Measurements from ENCODE around the gene OOSP4A.

The OOSP4A gene

DNA sequence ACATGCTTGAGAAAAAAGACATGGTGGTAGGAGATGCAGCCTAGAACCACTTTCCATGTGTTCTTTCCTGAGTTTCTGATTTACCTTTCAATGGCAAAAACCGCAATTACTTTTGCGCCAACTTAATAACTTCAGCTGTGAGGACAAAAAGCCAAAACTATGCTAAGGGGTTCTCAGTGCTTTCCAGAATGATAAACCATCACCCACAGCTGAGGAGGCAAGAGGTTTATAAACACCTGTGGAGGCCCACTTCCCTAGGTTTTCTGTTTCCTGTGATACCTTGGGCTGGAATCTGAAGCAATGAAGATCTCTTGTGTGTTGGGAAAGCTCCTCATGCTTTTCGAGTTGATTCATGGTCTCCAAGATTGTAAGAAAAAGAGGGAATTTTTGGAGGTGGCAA, at the start of gene OOSP4A:
Gene OOSP4A, plus strand, starts transcription at position 301 of the 400 bp plus-strand sequence. Its CDS starts 0 bp downstream, at position 301.
- FAIRE-seq, result no peak

DNA sequence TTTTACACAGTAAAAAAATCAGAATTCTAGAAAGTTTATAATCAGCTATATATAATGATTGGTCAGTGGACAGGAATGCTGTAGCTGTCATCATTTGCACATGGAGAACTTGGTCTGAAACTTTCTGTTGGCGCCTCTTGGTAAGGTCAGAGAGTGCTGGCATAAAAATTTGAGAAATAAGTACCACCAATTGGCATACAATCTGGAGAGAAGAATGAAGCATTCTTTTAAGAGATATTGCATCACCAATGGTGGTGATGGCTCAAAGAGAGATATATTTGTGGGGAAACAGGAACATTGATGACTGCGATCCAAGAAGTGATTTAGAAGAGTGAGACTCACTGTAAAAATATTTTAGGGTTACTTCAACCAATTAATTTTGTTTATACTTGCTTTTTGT, 45.4 kb upstream of the OOSP4A start:
- no peak for FAIRE-seq

DNA sequence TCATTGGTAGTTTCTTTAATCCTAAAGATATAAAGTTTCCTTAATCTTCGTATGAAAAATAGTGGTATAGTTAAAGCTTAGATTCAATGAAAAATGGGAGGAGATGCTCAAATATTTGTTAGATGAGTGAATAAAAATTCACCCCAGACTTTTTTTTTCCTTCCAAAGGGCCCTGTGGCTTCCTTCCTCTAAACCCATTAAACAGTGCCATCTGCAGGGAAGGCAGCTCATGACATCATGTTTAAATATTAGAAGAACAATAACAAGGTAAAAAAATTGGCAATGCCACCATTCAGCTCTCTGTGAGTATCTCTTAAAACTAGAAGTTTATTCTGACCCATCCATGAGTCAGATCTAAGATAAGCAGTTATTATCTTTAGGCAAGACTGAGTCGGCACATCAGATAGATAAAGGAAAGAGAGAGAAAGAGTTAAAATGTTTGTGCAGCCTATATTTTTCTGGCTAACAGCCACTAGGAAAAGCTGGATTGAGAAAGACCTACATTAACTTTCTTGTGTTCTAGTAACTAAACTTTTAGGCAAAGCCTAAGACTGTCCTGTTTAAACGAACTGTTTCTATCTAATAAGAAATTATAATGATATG, 44.7 kb upstream of the OOSP4A start:
- no peak for FAIRE-seq

DNA sequence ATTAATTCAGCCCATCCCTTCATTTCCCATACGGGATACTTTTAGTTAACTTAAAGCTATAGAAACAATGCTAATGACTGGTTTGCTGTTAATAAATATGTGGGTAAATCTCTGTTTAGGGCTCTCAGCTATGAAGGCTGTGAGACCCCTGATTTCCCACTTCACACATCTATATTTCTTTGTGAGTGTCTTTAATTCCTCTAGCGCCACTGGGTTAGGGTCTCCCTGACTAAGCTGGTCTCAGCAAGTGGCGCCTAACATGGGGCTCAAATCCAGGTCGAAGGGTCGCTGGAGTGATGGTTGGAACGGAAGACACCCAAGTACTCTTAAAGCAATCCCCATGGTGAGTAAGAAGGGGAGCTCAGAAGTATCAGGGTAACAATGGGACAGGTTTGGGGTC, 40.0 kb upstream of the OOSP4A start:
- FAIRE-seq, result no peak

DNA sequence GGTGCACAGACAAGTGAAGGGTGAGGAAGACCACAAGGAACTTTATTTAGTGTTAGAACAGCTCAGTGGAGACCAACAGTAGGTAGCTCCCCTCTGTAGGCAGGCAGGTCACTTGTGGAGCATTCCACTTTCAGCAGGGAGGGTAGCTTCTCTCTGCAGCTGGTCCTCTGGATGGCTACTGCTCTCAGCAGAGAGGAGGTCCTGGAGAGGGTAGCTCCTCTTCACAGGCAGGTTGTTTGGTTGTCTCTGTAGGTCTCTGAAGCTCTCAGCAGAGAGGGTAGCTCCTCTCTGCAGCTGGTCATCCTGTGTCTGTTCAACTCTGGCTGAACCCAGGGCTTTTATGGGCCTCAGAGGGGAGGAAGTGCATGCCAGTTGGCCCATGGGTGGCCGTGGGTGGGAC, 32.1 kb upstream of the OOSP4A start:
- FAIRE-seq, result no peak

DNA sequence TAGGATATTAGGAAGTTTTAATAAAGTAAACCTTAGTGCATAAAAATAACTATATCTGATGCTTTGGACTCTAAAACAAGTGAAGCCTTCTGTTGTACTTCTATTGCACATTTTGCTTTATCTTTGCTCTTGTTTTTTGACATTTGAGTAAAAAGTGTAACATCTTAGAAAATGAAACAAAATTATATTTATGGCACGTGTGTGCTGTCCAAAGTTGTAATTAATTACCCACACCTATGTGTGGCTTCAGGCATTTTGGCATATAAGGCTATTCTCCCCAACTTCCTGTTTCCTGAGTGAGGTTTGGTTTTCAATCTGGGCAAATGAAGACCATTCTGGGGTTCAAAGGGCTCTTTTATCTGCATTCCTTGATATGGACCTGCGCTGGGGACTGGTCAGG, 25.7 kb upstream of the OOSP4A start, which contains the start of gene OOSP1:
Gene OOSP1, plus strand, starts transcription at position 301 of the 400 bp plus-strand sequence. Its CDS starts 23 bp downstream, at position 324.
- FAIRE-seq, result no peak

DNA sequence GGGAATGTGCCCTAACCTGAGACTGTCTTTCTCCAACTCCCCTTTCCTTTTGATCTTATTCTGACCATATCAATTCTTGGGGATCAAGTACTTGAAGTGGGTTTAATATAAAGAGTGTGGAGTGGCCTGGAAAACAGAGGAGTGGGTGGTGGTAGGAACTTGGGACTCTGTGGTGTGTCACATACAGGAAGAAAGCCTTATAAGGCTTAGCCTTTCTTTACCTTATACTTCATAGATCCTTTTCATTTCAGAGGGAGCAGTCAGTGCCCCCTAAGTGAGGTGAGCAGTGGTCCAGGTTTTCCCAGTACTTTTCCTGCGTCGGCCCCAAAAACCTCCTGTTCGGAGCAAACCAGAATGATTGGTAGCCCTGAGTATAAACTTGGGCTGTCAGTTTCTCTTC, 25.1 kb upstream of the OOSP4A start:
- no peak for FAIRE-seq

DNA sequence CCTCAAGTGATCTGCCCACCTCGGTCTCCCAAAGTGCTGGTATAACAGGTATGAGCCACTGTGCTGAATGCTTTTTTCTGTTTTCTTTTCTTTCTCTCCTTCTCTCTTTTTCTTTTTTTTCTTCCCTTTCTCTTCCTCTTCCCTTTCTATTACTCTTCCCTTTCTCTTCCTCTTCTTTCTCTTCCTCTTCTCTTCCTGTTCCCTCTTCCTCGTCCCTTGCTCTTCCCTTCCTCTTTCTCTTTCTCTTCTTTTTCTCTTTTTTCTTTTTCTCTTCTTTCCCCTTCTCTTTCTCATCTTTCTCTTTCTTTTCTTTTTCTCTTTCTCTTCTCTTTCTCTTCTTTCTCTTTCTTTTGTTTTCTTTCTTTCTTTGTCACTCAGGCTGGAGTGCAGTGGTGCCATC, 24.4 kb upstream of the OOSP4A start:
- no peak for FAIRE-seq

- FAIRE-seq, result no peak
Measured at GRCh38 chr11:59941091-59941490, 22.7 kb upstream of the OOSP4A start.

- FAIRE-seq, result no peak
Measured at GRCh38 chr11:59943997-59944714, 19.7 kb upstream of the OOSP4A start.

- no peak for FAIRE-seq
Measured at GRCh38 chr11:59944720-59945119, 19.1 kb upstream of the OOSP4A start.

DNA sequence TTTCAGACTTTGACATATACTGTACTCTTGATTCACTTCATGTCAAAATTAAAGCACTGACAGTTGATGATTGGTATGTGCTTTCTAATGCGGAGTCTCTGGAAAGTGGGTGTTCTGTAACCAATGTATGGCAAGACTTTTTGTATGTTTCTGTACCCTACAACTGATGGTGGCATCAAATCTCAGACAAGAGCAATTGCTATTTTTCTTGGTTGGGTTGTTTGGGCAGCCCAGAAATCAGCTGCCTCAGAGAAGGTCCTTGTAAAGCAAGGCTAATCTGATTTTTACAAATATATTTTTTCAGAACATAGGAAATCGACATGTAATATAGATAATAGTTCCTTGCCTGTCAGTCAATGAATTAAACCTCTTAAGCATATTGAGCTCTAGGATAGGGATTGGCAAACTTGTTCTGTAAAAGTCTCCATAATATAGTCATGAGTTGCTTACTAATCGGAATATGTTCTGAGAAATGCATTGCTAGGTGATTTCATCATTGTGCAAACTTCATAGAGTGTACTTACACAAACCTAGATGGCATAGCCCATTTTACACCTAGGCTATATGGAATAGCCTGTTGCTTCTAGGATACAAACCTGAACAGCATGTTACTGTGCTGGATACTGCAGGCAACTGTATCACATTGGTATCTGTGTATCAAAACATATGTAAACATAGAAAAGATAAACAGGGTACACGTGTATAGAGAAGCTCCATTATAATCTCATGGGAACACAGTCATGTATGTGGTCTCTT, 10.2 kb upstream of the OOSP4A start:
- FAIRE-seq, result no peak

DNA sequence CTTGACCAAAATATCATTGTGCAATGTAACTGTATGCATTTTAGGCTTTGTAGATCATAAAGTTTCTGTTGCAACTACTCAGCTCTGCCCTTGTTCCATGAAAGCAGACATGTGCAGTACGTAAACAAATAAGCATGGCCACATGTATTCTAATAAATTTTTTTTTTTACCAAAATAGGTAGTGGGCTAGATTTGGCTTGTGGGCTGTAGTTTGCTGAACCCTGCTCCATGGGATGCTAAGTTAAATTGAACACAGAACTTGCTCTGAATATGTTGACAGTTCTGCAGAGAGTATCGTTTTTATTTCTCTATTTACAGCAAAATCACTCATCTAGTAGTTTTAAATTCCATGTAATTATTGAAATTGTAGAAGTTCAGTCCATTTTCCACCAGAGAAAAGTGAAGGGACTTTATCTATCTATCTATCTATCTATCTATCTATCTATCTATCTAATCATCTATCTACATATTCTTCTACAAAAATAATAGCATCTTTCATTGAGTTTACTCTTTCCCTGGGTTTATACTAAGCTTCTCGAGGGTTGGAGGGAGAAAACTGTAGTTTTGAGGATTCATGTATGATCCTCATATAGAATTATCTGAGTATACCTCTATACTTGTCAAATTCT, 9.5 kb upstream of the OOSP4A start:
- no peak for FAIRE-seq

- FAIRE-seq, result no peak
Measured at GRCh38 chr11:59957094-59957493, 6.7 kb upstream of the OOSP4A start.

GRCh38 chr11:59960502-59961381, 3.1 kb upstream of the OOSP4A start:
- FAIRE-seq, result no peak

DNA sequence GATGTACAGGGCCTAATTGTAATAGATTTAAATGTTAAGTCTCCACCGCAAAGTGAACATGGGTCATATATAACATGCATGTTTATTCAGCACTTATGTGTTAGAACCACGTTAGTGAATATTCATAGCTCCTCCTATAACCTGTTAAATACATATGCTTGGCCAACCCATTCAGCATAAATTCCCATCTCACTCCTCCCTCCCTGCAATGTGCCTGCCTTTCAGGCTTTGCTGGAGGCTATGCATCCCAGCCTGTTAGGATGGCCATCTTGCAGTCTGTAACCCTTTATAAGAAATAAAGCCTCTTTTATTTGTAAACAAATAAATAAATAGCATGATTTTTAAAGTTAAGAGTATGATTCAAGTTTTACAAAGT, 1.7 kb upstream of the OOSP4A start:
- FAIRE-seq, result no peak

DNA sequence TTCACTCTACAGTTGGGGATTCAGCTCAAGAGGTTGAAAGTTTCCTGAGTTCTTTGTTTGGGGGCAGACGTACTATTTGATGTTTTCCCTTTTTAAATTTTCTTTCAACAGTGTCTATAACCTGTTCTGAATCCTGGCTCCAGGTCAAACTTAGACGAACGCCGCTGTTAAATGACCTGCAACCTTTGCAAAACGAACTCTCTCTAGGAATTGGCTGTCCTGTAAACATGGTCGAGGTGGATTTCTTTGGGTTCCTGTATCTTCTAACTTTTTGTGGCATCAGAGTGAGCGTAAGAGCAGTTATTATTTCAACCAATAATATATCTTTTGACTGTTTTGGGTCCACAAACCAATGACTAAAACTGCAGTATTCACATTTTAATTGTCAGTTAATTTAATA, 1.6 kb downstream of the OOSP4A start:
- no peak for FAIRE-seq

- no peak for FAIRE-seq
Measured at GRCh38 chr11:59966201-59966600, 2.4 kb downstream of the OOSP4A start.

DNA sequence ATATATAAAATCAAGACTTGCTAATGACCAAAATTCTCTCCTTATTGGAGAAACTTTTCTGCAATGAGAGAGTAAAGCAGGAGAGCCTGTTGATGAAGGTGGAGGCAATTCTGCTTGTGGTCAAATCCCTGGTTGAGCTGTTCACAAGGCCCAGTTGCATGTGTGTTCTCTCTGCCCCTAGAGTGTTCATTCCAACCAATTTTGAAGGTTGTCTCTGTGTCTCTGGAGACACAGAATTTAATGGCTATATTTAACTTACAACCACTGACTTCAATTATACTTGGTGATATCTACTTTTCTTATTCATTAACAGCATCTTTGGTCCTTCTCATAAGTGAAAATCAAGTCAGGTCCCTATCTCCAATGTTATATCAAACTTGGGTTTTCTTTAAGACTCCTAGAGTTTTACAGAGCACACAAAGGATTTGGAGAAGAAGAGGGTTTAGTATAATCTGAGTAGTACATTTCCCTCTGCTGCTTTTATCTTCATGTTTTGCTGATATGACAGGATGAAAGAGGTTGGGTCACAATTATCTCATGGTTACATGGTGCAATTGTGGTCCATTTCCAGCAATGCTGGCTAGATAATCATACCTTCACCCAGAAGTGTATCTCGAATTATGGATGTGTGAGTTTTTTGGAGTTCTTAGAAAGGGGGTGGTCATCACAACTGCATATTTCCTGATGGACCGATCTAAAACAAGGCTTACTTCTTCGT, 4.0 kb downstream of the OOSP4A start:
- no peak for FAIRE-seq

DNA sequence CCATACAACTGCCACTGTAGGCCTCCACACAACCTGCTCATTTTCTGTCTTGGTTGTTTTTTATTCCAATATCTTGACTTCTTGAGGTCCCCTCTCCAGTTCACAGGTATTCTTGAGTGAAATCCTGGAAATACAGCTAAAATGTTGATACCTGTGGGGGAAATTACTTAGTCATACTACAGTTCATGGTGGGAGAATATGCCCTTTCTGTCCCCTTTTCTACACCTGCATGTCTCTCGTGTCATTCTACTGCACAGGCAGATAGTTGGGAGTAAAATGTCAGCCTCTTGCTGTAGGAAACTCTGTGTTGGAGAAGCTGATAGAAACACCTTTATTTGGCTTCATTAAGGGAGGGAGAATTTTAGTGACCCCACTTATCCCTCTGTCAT, 4.6 kb downstream of the OOSP4A start:
- FAIRE-seq, result no peak

DNA sequence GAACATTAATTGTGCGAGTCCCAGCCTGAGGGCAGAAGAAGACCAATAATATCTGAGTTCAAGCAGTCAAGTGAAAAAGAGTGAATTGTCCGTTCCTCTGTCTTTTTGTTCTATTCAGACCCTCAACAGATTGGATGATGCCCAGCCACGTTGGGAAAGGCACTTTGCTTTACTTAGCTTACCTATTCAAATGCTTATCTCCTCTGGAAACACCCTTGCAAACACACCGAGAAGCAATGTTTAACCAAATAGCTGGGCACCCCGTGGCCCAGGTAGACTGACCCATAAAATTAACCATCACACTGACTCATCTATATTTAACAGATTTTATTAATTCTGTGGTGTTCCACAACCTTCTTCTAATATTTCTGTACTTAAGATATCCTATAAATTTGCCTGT, 9.3 kb downstream of the OOSP4A start:
- no peak for FAIRE-seq
